Measurements from ENCODE around the gene ANOS1.

GRCh38 chrX:8724300-8724699 is 7.6 kb downstream of the ANOS1 start:
- no peak for TF ChIP-seq POLR2AphosphoS5 (IDR thresholded peaks at IDR 0.05; ENCODE audit: borderline replicate concordance, low read depth, low read length)
- TF ChIP-seq EZH2 (IDR thresholded peaks at IDR 0.05): no peak
